H1 (cell line): ENCODE measurements around the gene UMOD.

Source experiments
- GTF2F1 ChIP-seq: IDR thresholded peaks from 2 replicates; pipeline ENCODE4 v1.6.1; 2012; ENCODE audit warnings: low read depth, low read length, improper control_type of control experiment, borderline replicate concordance
- MAFK ChIP-seq: IDR thresholded peaks from 2 replicates; pipeline ENCODE4 v1.6.1; 2012; ENCODE audit warnings: low read depth, mild to moderate bottlenecking, improper control_type of control experiment, low read length
- POLR2AphosphoS5 ChIP-seq: IDR thresholded peaks from 2 replicates; pipeline ENCODE4 v1.6.1; 2011; ENCODE audit warnings: low read depth, low read length
- RAD21 ChIP-seq, 2 experiments: IDR thresholded peaks in 1 of 2; conservative IDR thresholded peaks in 1 of 2; 2 replicates each; pipeline ENCODE4 v1.6.1; 2011; ENCODE audit warnings: low read depth in 2 of 2, low read length in 2 of 2, improper control_type of control experiment in 1 of 2, inconsistent platforms in 1 of 2, mild to moderate bottlenecking in 1 of 2, moderate library complexity in 1 of 2
- RBBP5 ChIP-seq: IDR thresholded peaks from 2 replicates; pipeline ENCODE4 v1.7.1; 2012; ENCODE audit warnings: low read depth, mild to moderate bottlenecking, inconsistent platforms, low read length, moderate library complexity, borderline replicate concordance
- SIX5 ChIP-seq: IDR thresholded peaks from 2 replicates; pipeline ENCODE4 v1.6.1; 2011; ENCODE audit warnings: mild to moderate bottlenecking, low read depth, low read length
- SP2 ChIP-seq: IDR thresholded peaks from 2 replicates; pipeline ENCODE4 v1.6.1; 2012; ENCODE audit warnings: mild to moderate bottlenecking, low read length, inconsistent platforms
- TAF1 ChIP-seq: IDR thresholded peaks from 2 replicates; pipeline ENCODE4 v1.6.1; 2011; ENCODE audit warnings: mild to moderate bottlenecking, low read depth, low read length
- TF ChIP-seq, protein P1 (sequence below), 3 experiments: IDR thresholded peaks; 1 replicate in 2 of 3; 2 replicates in 1 of 3; pipeline versions ENCODE4 v1.5.1 to v1.6.1; 2011; ENCODE audit warnings: low read length in 3 of 3, mild to moderate bottlenecking in 3 of 3, inconsistent platforms in 2 of 3, low read depth in 1 of 3, moderate library complexity in 1 of 3; ENCODE audit not compliant: insufficient read depth in 1 of 3; ENCODE audit errors: control extremely low read depth in 1 of 3

DNA sequence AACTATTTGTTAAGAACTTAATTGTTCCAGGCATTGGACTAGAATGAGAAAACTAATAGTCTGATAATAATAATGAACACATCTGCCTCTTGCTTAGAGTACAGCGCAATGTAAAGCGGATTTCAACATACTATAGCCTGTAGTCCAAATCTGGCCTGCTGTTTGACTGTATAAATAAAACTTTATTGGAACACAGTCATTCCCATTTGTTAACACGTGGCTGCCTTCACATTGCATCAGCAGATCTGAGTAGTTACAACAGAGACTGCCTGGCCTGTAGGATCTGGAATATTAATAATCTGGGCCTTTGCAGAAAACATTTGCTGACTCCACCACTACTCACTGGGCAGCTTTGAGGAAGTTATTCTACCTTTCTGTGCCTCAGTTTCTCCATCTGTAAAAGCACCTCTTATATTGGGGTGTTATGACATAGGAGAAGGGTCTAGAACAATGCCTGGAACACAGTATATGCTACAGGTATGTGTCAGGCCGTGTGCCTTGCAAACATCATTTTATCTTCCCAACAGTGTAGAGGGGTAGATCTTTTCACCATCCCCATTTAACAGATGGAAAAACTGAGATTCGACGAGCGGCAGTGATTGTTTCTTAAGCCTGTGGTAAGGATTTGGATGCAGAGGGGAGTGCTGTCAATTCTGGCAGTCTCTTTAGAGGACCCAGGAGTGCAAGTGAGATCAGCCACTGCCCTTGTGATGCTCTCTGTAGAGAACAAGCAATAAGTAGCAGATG lies 29.9 kb upstream of the UMOD start:
- TF ChIP-seq MAFK (no peak), TAF1 (no peak), SIX5 (no peak), RAD21 (IDR thresholded peaks at IDR 0.05 in 1 of 2, conservative IDR thresholded peaks at IDR 0.05 in 1 of 2; ENCODE audit: low read depth in 2 of 2, low read length in 2 of 2) (no peak), POLR2AphosphoS5 (no peak), GTF2F1 (no peak), SP2 (no peak), RBBP5 (no peak)
- TF ChIP-seq, protein P1, sequence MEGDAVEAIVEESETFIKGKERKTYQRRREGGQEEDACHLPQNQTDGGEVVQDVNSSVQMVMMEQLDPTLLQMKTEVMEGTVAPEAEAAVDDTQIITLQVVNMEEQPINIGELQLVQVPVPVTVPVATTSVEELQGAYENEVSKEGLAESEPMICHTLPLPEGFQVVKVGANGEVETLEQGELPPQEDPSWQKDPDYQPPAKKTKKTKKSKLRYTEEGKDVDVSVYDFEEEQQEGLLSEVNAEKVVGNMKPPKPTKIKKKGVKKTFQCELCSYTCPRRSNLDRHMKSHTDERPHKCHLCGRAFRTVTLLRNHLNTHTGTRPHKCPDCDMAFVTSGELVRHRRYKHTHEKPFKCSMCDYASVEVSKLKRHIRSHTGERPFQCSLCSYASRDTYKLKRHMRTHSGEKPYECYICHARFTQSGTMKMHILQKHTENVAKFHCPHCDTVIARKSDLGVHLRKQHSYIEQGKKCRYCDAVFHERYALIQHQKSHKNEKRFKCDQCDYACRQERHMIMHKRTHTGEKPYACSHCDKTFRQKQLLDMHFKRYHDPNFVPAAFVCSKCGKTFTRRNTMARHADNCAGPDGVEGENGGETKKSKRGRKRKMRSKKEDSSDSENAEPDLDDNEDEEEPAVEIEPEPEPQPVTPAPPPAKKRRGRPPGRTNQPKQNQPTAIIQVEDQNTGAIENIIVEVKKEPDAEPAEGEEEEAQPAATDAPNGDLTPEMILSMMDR (IDR thresholded peaks at IDR 0.05; ENCODE audit: control extremely low read depth in 1 of 3, insufficient read depth in 1 of 3, low read depth in 1 of 3, low read length in 3 of 3), result no peak
